Measurements from ENCODE around the gene PXYLP1.

The PXYLP1 gene

DNA sequence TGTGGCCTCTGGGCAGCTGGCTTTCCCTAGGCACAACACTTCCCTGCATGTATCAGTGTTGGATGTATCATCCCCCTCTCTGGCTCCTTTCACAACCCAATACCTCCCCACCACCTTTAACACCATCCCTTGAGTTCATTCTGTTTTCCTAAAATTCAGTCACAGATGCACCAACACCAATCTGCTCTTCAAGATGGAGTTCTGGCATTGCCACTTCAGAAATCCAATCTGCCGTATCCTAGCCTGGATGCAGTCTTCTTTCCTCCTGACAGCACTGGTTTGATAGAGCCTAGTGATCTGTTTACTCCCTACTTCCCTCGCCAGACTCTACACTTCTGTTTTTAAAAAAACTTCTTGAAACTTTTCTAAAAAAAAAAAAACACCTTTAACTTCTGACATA, 21.7 kb downstream of the PXYLP1 start:
- no peak for DNase-seq

DNA sequence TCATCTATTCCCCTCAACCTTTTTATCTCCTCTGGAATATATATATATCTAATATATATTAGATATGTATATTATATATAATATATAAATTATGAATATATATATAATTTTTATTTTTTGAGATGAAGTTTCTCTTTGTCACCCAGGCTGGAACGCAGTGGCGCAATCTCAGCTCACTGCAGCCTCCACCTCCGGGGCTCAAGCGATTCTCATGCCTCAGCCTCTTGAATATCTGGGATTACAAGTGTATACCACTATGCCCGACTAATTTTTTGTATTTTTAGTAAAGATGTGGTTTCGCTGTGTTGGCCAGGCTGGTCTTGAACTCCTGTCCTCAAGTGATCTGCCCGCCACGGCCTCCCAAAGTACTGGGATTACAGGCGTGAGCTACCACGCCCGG, 22.2 kb downstream of the PXYLP1 start:
- DNase-seq, result no peak

DNA sequence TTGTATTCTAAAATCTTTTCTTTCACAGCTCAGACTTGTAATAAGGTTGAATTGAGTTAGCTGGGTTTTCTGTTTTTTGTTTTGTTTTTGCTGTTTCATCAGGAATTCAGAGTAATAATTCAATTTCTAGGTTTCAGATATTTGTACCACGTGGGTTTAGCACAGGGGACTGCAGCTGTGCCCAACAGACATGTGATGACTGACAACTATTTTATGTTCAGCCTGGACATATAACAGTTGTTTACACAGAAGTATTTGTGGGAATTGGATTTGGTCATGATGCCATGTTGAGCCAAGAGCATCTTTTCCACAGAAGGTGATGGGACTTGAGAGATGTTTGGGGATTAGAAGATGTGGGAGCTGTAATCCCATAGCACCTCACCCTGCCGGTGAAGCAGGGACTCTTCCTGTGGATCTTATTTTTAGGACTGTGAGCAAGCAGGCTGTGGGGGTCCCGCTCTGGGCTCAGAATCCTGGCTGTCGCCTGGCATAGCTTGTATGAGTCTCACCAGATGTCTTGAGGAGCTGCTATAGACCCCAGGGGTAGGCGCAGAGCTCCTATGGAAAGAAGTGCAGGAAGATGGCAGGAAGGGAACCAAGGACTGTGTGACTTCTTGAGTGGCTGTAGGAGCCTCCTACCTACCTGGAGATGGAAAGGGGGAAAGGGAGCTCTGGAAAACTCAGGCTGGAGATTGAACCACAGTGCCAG, 23.7 kb downstream of the PXYLP1 start:
- no peak for DNase-seq

DNA sequence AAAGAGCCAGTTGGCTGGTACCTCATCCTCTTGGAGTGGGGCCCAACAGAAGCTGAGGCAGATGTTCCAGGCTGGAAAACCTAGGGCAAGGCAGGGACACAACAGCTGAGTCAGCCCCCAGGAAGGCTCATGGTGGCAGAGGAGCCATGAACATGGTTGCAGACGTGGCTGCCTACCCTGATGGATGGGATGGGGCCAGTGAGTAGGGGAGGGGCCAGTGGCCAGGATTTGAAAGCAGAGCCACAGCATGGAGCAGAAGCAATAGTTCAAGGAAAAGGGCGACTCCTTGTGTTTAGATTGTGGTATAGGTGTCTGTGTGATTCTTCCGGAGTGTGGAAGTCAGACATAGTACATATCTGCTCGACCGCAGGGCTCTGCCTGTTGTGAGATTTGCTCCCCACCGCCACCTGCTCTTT, 24.2 kb downstream of the PXYLP1 start:
- no peak for DNase-seq

DNA sequence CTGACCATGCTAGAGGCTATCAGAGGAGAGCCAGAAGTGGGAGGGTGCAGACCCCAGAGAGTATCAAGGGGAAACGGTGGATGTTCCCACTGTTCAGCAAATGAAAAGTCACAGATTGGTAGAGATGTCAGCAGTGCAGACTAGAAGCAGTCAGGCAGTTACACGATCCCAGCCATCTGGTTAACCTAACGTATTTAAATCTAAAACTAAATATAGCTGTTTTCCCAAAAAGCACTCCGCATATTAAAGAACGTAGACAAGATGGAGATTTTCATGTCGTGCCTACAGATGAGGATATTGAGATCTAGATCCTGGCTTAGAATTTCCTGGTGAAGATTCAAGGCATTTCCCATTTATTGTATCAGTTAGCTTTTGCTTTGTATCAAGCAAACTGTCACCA, 25.2 kb downstream of the PXYLP1 start:
- DNase-seq, result no peak

DNA sequence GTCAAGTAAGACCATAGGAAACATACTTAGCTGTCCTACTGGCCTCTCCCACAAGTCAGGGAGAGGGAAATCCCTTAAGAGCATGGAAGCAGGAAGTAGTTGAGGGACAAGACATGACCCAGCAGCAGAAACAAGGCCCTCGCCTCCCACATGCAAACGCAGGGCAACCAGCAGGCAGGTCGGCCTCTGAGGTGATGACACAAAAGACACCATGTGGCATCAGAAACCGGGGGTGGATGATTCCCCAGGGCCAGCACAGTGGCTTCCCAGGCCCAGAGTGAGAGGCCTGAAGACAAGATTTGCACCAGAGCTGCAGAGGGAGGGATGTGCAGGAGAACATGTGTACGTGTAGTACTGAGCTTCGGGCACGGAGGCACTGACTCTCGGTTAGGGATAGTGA, 26.3 kb downstream of the PXYLP1 start:
- DNase-seq, result no peak

DNA sequence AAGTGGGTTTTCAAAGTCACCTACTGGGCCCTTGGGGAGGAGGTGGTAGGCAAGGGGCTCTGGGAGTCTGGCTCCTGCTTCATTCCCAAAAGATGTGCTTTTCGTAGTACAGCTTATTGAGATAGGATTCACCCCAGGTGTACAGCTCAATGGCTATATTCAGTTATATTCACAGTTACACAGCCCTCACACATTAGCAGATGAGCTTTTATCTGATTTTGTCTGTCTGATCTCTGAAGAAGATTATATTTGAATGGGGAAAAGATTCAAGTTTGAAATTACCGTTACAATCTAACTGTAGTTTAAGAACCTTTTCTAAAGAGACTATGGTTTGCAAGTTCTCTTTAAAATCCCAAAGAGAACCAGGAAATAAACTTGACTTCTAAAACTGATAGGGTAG, 27.3 kb downstream of the PXYLP1 start:
- DNase-seq, result no peak

DNA sequence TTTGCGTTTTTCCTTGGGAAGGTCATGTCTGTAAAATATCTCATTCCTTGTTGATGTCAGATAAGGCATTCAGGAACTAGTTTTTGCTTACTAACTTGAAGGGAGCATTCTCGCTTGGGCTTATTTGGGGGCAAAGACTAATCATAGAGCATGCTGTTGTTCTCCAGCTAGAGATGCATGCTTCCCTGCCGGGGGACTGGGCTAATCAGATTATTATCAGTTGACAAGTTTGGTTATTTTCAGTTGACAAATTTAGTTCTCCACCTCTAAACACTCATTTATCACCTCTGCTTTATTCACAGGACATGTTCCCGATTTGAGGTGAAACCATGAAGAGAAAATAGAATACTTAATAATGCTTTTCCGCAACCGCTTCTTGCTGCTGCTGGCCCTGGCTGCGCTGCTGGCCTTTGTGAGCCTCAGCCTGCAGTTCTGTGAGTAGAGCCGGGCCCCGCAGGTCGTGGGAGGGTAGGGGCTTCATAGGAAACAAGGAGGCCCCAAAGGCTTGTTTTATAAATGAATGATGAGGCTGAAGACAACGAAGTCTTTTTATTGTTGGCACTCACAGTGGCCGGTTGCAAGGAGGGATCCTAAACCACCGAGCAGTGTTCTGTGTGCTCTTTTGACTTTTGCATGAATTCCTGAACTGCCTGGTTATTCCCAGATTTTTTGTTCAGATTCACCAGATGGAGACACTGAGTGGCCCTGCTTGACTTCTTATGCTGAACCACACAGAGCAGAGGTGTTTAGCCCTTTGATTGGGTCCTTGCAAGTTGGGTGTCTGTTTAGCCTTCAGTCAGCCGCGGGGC, 28.4 kb downstream of the PXYLP1 start:
- no peak for DNase-seq

DNA sequence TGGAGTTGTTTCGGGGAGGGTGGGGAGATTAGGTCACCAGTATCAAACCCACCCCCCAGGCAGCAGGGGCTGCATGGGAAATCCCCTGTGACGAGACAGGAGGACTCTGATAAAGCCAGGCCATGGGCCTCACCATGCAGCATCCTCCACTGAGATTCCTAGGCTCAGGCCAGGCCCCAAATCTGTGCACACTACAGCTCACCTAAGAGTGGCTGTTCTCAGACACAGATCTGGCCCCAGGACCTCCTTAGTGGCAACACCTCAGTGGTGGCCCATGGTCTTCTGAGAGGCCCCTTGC, 29.0 kb downstream of the PXYLP1 start:
- DNase-seq, result no peak

DNA sequence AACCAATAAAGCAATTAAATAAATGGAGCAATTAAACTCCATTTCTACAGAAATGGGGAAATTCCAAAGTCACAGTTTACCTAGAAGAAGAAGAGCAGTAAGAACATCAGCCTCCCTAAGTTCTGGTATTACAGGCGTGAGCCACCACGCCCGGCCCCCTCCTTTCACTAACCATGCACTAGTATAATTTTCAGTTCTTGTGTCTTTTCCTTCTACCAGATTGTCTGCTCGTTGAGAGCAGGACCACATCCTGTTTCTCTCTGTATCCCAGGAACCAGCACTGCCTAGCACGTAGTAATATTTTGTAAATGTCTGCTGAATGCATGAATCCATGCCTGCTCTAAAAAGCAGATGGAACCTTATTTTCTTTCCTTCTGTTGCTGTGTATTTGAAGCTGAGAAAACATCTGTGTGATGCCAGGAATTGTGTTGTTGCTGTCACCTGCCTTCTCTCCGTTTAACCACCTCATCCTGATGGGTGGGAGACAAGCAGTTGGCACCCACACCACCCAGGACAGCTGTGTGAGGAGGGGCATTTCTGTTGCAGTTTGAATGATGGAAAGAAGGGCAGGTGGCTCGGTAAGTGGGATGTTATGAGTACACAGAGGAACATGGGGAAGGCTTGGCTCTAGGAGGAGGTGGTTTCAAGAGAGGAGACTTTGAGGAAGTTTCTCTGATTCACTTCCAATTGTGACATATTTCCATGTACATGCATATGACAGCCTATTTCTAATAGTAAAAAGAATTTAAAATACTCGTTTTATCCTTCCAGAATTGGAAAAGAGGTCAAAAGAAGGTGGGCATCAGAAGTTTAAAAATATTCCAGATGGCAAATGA, 30.1 kb downstream of the PXYLP1 start:
- peak; percentile 31 for DNase-seq

DNA sequence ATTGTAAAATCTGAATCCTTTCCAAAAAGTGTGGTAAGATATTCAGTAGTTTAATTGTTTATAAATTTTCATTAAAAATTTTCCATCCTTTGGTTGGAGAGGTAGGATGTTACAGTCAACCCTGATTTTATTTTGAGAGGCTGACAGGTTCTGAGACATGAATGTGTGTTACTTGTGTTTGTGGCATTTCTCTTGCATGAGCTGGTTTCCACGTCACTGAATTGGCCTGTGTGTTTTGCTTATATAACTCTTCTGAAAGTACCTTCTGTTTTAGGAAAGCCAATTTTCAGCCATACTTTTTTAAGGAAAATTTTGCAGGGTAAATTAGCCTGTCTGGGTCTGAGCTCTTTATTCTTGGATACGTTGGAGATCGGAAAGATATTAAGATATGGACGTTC, 30.7 kb downstream of the PXYLP1 start:
- no peak for DNase-seq

DNA sequence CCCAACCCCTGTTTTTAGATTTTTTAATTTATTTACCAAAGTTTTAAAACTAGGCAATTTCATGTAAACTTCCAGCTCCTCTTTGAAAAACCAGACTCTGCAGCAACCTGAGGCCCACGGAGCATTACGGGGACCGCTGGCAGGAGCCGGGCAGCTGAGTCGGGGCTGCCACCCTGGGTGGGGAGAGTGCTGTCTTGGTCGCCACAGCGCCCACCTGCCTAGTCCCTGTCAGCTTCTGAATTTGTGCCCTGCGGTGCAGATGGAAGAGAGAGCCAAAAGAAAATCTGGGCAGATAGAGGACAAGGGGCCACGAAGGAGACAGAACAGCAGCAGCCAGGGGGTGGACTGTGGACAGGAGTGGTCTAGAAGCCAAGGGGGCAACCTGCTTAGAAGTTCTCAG, 34.6 kb downstream of the PXYLP1 start:
- DNase-seq, result no peak

DNA sequence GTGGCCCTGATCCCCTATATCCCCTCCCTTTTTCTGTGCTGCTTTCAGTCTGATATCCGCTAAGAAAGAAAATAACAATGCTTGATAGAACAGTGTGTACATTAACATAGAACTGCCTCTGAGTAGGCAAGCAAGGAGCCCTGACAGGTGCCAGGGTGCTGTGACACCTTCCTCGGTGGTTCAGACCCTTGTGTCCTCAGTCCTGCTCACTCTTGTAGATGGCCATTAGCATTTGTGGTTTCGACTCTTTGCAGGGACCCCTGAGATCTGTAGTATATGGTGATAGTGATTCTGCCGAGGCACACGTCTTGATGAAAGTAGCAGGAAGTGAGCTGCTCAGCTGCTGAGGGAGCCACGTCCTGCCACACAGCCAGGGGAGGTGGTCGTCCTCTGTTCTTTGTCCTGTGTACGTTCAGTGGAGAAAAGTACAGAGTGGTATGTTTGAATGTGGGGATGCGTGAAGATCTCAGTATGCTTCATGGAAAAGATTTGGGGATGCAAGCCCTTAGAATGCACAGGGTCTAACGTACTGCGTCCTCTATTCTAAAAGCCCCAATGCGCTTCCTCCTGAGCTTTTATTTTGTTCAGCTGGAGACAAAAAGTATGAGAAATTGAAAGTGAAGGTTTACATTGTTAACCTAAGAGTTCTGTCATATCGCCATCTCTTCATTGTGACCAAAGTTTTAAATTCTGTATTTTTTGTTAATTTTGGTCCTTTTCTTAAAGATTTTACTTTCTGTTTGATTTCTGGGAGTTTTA, 35.4 kb downstream of the PXYLP1 start:
- no peak for DNase-seq

DNA sequence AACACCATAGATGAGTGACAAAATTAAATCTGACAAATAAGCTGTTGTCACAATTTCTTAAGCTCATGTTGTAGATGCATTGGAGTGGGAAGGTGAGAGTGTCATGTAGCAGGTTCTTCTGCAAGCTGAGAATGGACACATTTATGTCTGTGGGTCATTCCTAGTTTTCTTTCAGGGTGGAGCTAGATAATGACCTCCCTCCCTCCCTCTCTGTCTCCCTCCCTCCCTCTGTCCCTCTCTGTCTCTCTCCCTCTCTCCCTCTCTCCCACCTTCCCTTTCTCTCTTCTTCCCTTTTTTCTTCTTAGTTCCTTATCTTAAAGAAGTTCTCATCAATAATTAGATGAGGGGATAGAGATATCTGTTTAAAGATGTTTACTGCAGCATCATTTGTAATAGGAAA, 36.0 kb downstream of the PXYLP1 start:
- no peak for DNase-seq

DNA sequence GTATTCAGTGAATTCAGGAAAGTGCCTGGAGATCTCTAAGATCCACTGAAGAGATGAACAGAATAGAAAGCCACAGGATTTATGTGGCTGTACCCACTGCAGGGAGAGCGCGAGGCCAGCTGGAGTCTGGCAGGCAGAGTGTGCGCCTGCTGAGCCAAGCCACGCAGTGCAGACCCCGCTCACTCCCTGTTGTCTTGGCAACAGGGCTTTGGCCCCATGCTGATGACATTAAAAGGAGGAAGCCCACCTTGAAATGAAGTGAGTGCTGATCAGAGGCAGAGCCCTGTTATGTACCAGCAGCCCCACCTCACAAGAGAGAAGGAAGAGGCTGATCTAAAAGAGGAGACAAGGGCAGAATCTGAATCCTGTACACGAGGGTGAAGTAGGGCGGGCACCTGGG, 36.7 kb downstream of the PXYLP1 start:
- no peak for DNase-seq

DNA sequence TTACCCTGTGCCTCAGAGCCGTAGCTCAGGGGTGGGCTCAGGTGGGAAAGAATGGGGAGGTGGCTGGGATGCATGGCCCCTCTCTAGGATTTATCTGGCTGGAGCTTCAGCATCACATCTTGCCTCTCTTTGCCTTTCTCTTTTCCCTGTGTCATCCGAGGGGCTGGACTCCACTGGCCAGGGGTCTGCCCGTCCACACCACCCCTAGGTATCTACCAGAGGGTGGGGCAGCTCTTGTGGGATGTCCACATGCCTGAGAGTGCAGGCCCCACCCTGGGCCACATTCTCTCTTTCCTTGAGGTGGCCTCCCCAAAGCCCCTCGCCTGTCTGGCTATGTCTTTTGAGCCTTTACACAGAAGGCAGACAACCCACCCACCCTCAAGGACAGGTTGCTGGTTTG, 37.2 kb downstream of the PXYLP1 start:
- no peak for DNase-seq

DNA sequence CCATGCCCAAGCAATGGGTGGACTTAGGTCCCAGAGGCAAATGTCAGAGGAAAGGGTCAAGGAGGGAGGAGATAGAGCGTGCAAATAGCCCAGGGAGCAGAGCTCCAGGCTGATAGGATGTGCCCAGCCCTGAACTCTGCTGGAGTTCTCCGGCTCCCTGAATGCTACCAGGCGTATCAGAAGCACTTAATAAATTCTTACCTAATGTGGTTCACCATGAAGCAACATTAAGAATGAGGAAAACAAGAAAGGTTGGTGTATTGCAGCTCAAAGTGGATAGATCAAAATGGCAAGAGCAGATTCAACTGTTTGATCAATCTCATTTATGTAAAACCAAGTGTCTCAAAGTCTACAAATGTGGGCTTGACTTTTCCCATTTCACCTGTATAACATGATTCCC, 38.3 kb downstream of the PXYLP1 start:
- DNase-seq, result no peak

DNA sequence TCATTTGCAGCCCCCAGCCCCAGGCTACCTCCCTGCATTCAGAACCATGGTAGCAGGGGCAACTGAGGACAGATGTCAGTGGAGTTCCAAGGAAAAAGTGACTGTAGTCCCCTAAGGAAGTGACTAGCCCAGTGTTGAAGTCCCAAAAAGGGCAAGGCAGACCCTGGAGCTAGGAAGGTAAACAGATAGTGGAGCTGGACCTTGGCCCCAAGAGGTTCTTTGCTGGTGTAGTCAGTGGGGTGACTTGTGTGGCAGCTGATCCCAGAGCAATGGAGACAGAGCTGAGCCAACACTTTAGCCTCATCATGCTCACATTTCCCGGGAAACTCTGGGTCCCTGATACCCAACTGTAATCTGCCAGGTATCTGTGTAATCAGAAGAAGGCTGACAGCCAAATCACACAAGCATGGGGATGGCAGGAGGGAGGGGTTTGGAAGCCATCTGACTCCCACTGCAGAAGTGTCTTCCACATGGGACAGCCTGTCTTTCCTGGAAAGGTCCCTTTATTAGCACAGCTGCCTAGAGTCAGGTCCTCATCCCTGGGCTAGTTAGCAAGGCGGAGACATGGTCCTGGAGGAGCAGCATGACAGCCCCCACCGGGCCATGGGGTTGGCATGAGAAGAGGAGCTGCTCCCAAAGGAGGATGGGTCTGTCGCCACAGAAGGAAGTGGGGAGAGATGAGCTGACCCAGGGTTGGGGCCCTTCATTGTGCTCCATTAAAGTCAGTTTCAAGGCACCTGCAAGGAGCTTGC, 39.8 kb downstream of the PXYLP1 start:
- DNase-seq, result peak; percentile 95

DNA sequence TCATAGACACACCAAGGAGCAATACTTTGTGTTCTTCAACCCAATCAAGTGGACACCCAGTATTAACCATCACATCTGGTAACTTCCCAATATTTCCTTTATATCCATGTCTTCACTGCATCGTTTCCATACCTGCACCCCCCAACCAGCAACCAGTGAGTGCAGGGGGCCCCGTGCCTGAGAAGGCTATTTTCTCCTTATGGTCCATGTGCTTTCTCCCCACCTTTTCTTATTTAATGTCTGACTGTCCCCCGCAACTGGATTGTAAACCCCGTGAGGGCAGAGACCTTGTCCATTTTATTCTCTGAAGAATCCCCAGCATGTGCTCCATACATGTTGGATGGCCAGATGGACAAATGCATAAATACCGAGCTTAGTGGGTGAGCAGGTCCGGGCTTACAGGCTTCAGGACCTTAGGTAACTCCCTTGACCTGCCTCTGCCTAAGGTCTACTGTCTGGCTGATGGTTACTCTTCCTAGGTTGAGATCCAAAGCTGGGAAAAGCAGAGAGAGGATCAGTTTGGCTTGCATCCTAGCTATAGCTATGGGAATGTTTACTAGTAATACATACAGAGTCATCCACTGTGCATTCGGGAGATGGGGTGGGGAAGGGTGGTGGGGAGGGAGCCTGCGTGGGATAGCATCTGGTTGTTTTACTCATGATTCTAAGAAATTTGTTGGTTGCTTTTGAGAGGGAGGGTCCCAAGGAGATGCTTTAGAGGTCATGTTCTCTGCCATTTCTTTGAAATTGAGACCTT, 41.5 kb downstream of the PXYLP1 start:
- DNase-seq, result no peak

DNA sequence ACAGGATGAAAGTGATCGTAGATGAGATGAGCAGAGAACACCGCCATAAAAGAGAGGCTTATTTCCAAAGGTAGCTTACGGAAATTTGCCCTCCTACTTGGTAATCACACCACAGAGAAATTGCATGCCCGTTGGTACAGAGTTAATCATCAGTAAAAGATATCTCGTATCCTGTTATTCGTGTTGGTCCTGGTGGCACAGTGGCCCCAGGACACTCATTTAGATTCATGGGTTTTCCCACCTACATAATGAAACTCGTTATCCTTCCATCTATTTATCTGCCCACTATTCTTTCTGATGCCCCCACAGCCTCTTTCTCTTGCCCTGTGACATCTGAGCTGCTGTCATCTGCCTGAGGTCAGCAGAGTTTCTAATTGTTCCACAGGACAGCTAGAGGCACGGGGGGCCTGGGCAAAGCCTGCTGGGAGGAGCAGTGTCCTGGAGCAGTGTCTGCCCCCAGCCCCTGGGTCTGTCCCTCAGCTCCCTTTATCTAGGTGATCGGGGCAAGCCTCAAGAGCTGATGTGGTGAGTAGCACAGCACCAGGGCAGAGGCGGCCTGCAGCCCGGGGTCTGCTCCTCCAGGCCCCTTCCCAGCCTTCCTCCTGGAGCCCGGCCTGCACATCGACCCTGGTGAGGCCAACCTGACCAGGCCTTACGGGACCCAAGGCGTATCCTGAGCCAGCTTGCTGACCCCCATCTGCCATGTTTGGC, 42.2 kb downstream of the PXYLP1 start:
- DNase-seq, result no peak

All from NCI-H2029 (cell line).